GM21737 (cell line): ENCODE results near the gene NAV2.
"Not testable (repeated sequence)": the region's sequence is repeated elsewhere in the genome, so short reads cannot be mapped to it uniquely, and the experiment has no call there.

Experiments used
- ATAC-seq: cut with Tn5 transposase; IDR thresholded peaks from one replicate; pipeline ENCODE4 v1.9.1; 2021; ENCODE audit warnings: mild to moderate bottlenecking, moderate library complexity; ENCODE audit not compliant: unreplicated experiment

NAV2 gene

GRCh38 chr11:20127671-20128527, 415.3 kb downstream of the NAV2 start:
- no peak for ATAC-seq

- not testable (repeated sequence) for ATAC-seq
Measured at GRCh38 chr11:20128528-20128825, 415.8 kb downstream of the NAV2 start.

GRCh38 chr11:20129665-20130064, 417.0 kb downstream of the NAV2 start:
- no peak for ATAC-seq

- ATAC-seq = no peak
Measured at GRCh38 chr11:20131788-20132666, 419.4 kb downstream of the NAV2 start.

- no peak for ATAC-seq
Measured at GRCh38 chr11:20132667-20133039, 420.0 kb downstream of the NAV2 start.

GRCh38 chr11:20134991-20135736, 422.5 kb downstream of the NAV2 start:
- ATAC-seq = no peak

- no peak for ATAC-seq
Measured at GRCh38 chr11:20137637-20138036, 425.0 kb downstream of the NAV2 start.

GRCh38 chr11:20138707-20139106, 426.1 kb downstream of the NAV2 start:
- ATAC-seq = no peak

GRCh38 chr11:20154381-20154780, 441.7 kb downstream of the NAV2 start:
- ATAC-seq = no peak

GRCh38 chr11:20155683-20156279, 443.1 kb downstream of the NAV2 start:
- no peak for ATAC-seq

- no peak for ATAC-seq
Measured at GRCh38 chr11:20156280-20156875, 443.7 kb downstream of the NAV2 start.

GRCh38 chr11:20156876-20157613, 444.4 kb downstream of the NAV2 start:
- ATAC-seq = no peak

GRCh38 chr11:20157728-20158127, 445.1 kb downstream of the NAV2 start:
- no peak for ATAC-seq

- no peak for ATAC-seq
Measured at GRCh38 chr11:20158597-20159257, 446.1 kb downstream of the NAV2 start.

GRCh38 chr11:20159466-20160381, 447.1 kb downstream of the NAV2 start:
- ATAC-seq = no peak

- no peak for ATAC-seq
Measured at GRCh38 chr11:20160425-20161229, 448.0 kb downstream of the NAV2 start, which contains the start of gene DBX1. TSS of gene DBX1 (minus strand) at chr11:20160475. CDS start at chr11:20160324, 151 bp downstream.

- no peak for ATAC-seq
Measured at GRCh38 chr11:20161230-20161918, 448.7 kb downstream of the NAV2 start.
